NOMO-1 treated with DMSO at 0.1 percent for 48 hours (cell line): ENCODE results near the gene KYAT1.
"Not testable (repeated sequence)": the region's sequence is repeated elsewhere in the genome, so short reads cannot be mapped to it uniquely, and the experiment has no call there.

Experiments used
- DNase-seq: peaks from one replicate; lab custom pipeline; 2025; ENCODE audit not compliant: unreplicated experiment; lab: John Stamatoyannopoulos, UW

KYAT1 gene

DNA sequence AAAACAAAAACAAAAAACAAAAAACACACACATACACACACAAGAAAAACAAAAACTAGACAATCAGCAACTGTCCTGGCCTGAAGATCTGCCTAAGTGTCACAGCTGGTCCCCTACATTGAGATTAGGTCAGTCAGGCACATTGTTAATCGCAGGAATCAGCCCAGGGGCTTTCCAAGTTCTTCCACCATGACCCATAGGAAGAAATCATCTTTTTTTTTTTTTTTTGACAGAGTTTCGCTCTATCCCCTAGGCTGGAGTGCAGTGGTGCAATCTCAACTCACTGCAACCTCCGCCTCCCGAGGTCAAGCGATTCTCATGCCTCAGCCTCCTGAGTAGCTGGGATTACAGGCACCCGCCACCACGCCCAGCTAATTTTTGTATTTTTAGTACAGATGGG, 38.6 kb downstream of the KYAT1 start:
- not testable (repeated sequence) for DNase-seq

DNA sequence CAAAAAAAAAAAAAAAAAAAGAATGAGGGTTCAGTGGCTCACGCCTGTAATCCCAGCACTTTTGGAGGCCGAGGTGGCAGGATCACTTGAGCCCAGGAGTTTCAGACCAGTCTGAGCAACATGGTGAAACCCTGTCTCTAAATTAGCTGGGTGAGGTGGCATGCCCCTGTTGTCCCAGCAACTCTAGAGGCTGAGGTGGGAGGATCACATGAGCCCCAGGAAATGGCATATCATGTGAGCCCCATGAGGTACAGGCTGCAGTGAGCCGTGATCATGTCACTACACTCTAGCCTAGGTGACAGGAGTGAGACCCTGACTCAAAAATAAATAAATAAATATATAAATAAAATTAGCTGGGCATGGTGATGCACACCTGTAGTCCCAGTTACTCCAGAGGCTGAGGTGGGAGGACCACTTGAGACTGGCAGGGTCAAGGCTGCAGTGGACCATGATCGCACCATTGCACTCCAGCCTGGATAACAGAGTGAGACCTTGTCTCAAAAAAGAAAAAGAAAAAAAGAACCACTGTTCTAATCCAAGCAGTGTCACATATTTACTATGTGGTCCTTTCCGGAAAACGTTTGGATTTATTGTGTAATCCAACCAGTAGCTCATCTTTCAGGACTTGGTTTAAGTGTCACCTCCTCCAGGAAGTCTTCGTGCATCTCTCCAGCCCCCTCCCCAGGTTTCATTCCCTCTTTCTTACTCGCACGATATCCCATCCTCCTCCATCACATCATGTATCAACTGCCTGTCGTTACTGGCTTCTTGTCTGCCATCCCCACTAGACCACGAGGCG, 39.9 kb downstream of the KYAT1 start:
- no peak for DNase-seq

DNA sequence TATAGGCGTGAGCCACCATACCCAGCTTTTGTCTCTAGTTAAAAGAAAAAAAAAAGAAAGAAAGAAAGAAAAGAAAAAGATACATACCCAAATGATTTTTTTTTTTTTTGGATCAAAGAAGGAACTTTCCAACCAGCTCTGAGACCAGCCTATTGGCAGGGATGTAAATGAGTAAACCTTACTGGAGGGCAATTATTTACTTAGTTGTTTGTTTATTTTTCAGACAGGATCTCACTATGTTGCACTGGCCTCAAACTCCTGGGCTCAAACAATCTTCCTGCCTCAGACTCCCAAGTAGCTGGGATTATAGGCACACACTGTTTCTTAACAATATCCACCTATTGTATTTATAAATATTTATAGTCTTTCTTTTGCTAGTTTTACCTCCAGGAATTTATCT, 41.2 kb downstream of the KYAT1 start:
- DNase-seq: no peak

DNA sequence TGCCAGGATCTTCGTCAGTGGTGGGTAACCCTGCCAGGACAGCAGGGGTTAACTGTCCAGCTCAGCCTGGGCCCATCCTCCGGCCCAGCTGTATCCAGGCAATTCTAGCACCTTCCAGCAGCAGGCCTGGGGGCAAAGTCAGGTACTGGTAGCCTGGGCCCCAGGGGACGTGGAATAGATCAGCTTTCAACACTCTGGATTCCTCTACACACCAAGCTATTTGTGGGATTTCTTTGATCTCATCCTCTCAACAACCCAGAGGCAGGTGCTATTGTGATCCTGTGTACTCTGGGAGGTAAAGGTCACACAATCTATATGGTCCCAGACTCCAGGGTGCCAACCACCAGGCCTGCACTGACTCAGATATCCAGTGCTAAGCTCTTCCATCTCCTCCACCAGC, 43.4 kb downstream of the KYAT1 start:
- no peak for DNase-seq

DNA sequence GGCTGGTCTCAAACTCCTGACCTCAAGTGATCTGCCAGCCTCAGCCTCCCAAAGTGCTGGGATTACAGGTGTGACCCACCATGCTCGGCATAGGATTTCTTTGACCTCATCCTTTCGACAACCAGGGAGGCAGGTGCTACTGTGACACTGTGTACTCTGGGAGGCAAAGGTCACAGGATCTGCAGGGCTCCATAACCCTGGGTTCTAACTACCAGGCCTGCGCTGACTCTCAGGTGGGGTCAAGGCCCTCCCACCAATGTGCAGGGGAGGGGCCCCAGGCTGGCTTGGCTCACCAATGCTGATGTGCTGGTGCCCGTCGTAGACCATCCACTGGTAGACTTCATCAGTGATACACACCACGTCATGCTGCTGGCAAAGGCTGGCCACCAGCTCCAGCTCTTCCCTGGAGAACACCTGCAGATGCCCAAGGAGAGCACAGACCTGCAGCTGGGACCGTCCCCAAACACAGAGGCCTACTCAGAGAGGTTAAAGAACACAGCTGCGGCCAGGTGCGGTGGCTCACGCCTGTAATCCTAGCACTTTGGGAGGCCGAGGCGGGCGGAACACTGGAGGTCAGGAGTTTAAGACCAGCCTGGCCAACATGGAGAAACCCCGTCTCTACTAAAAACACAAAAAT, 45.1 kb downstream of the KYAT1 start:
- DNase-seq: no peak

DNA sequence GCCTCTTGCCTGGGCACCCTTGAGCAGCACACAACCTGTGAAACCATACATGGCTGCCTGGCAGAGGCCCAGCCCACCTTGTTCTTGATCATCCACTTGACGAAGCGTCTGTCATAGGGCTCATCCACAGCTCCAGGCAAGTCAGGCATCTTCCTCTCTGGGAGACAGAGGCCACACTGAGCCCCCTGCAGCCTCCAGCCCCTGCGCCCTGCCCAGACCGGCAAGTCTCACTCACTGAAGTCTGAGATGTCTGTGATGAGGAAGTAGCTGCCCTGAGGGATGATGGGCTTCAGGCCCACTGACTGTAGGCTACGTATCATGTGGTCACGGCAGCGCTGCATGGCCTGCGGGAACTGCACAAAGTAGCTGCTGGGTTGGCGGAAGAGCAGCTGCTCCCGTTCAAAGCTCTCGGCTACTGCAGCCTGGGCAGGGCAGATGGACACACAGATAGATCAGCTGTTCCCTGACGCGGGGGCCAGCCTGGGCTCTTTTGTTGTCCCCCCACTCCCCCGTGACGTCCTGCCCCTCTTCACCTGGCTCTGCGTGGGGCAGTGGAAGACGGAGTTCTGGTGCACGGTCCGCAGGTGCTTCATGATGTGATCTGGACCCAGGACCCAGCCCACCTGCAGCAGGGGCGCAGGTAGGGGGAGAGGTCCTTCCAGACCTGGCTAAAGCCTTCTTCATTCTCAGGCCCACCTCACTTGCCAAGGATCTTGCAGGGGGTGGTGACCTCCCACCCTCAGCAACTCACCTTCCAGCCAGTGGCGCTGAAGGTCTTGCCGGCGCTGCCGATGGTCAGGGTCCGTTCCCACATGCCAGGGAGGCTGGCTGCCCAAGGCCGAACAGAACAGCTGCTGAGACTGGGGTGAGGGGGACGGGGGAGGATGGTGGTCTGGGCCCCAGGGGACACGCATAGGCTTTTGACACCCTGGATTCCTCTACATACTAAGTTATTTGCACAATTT, 46.2 kb downstream of the KYAT1 start:
- no peak for DNase-seq

DNA sequence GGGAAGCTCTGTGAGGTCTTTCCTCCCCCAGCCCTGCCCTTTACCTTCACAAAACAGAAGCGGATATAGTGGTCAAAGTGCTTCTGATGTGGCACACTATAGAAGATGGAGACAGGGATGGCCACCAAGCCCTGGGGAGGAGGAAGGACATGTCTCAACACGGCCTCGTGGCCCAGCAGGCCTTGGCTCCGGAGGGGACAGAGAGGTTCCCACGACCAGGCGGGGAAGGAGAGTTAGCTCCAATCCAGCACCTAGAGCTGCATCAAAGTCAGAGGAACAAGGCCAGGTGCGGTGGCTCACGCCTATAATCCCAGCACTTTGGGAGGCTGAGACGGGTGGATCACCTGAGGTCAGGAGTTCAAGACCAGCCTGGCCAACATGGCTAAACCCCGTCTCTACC, 48.1 kb downstream of the KYAT1 start:
- no peak for DNase-seq

DNA sequence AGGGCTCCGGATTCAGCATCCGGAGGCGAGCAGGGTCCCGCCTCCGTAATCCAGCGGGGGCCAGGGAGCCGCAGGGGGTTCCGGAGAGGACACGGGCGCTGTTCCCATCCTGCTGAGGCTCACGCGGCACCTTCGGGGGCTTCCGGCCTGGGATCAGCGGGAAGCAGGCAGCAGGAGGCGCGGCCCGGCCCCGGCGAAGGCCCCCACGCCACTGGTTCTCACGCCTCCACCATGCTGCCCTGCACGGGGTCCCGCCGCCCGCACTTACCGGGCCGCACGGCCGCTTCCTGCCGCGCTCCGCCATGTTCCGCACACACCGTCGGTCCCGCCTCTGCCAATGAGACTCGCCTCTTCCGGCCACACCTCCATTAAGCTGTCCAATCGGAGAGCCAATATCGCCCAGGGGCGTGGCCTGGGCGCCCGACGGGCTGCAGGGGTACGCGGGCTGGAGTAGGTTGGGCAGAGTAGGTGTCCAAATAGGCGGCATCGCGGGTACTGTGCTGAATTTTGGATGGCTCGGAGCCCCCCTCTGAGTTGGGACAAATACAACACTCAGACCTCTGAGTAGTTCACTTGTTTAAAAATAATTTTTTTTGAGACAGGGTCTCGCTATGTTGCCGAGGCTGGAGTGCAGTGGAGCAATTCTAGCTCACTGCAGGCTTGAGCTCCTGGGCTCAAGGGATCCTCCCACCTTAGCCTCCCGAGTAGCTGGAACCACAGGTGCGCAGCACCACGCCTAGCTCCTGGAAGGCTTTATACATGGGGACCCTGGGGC, 52.1 kb downstream of the KYAT1 start, which contains the start of gene SPOUT1:
SPOUT1 (minus strand) TSS at position 318 of the 775 bp plus-strand sequence; CDS start at position 304, 14 bp downstream.
- peak; percentile 96 for DNase-seq

DNA sequence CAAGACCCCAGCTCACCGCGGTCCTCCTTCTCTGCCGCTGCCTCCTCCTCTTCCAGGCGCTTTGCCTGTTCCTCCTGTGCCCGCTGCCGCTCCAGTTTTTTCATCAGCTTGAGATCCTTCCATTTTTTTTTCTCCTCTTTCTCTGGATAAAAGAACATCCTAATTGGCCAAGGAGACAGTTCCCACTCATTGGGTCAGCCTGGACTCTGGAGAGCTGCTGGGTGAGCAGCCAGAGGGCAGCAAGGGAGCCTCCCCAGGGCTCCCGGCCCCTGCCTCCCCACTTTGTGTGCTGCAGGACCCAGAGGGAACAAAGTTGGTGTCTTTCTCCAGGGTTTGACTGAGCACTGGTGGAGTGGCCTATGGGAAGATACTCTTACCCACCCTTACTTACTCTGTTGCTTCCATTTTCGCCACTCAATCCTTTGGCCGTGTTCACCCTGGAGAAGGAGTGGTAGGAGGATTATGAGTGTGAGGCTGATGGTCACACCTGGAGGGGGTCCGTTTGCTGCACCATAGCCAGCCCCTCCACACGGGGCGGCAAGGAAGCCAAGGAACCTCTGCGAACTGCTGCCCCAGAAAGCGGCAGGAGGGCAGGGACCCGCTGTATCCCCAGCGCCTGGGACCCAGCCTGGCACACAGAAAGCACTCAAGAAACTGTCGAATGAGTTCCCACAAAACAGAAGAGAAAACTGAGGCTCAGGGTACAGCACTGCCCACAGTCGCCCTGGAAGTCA, 52.9 kb downstream of the KYAT1 start:
- DNase-seq: no peak

DNA sequence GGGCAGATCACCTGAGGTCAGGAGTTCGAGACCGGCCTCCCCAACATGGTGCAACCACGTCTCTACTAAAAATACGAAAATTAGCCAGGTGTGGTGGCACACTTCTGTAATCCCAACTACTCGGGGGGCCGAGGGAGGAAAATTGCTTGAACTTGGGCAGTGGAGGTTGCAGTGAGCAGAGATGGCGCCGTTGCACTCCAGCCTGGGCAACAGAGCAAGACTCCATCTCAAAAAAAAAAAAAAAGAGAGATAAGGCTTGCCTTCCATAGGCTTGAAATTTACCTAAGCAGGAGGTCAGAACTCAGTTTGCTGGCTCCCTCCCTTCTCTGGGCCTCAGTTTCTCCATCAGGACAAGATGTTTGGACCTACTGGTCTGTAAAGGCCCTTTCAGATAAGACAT, 53.5 kb downstream of the KYAT1 start:
- no peak for DNase-seq

DNA sequence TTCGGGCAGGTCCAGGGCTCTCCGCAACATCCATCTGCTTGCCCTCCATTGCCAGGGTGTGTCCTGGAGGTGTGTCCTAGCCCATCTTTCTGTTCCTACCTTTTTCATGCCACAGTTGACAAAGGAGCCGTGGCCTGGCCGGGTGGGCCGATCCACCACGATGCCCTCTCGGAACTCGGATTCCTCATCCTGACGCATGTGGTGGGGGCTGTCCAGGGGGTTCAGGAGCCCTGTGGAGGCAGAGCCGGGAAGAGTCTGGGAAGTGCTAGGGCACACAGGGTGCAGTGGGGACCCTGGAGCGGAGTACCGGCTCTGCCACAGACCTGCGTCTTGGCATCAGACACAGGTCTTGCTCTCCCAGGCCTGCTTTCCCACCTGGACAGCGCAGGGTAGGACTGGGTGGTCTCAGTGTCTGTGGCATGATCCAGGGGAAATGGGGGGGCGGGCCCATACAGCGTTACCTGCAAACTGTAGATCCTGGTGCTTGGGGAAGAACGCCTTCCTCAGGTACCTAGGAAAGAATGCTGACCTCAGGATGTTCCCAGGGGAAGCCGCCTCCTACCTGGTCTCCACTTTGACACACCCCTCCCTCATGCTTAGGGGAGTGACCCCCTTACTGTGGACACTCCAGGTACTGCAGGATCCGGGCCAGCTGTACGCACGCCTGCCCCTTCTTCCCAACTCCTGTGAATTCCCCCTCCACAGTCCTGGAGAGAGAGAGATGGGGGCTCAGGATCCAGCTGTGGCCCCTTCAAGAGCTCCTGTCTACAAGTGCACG, 55.6 kb downstream of the KYAT1 start:
- no peak for DNase-seq

DNA sequence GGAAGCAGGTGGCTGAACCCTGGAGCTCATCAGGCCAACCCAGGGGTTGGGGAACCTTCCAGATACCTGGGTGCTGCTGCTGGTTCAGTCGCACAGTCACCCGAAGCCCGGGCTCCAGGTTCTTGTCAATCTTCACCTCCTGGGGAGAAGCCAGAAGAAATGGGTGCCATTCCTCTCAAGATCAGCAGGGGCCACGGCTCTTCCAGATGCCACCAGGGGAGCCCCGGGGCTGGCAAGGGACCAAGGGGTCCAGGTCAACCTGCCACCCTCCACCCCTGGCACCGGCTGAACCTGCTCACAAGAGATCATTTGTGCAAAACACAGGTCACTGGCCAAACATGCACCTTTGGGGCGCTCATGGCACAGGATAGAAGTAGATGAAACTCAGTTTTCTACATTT, 56.8 kb downstream of the KYAT1 start:
- DNase-seq: no peak

DNA sequence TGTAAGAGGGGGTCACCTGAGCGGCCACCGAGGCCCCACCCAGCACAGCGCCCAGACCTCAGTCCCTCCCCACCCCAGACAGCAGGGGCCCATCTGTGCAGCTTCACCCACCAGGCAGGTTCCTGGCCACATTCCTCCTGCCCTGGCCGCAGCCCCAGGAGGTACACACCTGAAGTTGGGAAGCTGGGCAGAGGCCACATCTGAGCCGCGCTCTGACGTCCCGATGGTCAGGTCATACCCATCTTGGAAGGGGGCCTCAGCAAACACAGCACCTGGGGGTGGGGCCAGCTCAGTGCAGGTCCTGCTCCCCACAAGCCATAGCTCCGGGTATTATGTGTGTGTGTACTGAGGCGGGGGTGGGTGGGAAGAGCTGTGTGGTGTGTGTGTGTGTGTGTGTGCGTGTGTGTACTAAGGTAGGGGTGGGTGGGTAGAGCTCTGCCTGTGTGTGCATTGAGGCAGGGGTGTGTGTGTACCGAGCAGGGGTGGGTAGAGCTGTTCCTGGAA, 57.8 kb downstream of the KYAT1 start:
- no peak for DNase-seq

DNA sequence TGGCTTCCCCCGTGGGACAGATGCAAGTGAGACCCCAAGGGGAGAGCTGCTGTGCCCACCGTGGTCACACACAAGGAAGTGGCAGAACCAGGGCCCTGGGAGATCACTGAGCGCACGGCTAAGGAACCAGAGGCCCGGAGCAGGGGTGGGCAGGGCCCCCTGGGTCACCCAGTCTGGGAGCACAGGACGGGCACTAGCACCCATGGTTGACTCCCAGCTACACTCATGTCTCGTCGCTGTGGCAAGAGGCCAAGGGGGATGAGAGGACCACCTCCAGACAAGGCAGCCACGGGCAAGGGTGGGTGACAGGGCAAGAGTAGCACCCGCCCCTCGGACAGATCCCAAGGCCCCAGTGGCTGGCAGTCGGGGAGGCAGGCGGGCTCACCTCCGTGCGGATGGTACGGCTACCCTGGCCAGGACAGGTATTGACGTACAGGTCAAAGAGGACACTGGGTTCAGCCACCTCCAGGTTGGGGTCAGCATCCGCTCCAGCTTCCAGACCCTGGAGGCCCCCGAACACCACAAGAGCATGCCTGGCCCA, 58.3 kb downstream of the KYAT1 start:
- no peak for DNase-seq

DNA sequence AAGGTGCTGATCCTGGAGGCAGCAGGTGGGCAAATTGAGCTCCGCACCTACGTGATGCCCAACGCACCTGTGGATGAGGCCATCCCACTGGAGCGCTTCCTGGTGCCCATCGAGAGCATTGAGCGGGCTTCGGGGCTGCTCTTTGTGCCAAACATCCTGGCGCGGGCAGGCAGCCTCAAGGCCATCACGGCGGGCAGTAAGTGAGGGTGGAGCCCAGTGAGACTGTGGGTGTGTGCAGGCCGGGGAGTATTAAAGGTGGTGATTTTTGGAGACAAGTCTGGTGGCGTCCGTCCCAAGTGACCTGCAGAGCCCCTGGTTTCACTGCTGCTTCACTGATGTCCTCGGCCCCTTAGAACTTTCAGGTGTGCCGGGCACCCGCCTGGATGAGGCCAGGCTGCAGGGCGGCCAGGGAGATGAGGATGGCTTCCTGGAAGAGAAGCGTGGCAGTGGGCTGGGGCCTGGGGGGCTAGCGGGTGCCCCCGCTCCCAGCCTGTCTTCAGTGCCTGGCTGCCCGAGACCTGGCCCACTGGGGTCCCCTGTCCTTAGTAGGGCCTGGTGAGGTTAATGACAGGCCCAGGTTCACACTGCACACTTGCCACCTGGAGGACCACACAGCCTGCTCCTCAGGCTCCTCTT, 59.2 kb downstream of the KYAT1 start:
- DNase-seq: no peak

DNA sequence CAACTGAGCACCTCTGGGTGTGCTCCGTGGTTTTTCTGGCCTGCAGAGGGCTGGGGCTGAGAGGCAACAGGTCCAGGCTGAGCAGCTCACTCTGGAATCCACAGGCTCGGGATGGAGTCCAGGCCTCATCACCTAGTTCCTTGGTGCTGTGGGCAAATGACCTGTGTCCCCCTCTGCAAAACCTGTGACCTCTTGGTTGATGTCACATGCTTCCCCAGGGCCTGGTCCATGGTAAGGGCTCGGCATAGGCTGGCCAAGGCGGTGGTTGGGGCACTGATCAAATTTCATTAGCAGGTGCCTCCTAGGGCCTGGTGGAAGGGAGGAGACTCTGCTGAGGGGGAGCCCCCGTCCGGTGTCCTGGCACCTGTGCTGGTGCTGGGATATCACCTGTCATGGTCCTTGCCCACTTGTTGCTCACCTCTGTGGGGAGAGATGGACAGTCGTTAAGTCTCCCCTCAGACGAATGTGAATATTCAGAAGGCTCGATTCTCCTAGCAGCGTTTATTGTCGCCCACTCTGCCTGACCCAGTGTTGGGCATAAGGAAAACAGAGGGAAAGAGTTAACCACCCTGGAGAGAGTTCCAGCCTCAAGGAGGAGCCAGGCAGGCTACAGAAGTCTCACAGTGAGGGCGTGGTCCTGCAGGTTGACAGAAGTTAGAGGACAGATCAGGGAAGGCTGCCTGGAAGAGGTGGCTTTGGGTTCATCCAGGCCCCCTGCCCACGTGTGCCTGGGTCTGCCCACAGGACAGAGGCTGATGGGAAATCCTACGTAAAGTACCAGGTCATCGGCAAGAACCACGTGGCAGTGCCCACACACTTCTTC, 60.0 kb downstream of the KYAT1 start:
- DNase-seq: no peak
